GM18511 (cell line): ENCODE results near the gene ZFAND2A.
A peak's percentile ranks its signal among the peaks of the same experiment; 100 is the strongest.

Experiments
- ATAC-seq: cut with Tn5 transposase; IDR thresholded peaks from one replicate; pipeline ENCODE4 v1.9.1; 2021; ENCODE audit warnings: mild to moderate bottlenecking, moderate library complexity; ENCODE audit not compliant: unreplicated experiment

Gene ZFAND2A

DNA sequence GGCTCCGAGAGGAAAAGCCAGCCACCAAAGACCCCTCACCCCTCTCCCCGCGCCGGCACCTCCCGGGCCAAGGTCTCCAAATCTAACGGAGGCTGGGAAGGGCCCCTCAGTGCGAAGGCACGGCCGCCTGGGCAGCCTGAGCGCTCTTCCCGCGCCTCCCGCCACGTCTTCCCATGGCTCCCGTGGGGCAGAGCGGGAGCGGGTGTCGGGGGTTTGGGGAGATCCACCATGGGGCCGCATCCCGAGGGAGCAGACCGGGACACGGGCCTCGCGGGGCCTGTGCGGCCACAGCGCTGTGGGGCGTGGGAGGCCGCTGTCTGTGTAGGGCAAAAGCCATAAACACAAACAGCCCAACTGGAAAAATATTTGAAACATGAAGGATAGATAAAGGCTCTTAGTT, 49.6 kb downstream of the ZFAND2A start:
- no peak for ATAC-seq

DNA sequence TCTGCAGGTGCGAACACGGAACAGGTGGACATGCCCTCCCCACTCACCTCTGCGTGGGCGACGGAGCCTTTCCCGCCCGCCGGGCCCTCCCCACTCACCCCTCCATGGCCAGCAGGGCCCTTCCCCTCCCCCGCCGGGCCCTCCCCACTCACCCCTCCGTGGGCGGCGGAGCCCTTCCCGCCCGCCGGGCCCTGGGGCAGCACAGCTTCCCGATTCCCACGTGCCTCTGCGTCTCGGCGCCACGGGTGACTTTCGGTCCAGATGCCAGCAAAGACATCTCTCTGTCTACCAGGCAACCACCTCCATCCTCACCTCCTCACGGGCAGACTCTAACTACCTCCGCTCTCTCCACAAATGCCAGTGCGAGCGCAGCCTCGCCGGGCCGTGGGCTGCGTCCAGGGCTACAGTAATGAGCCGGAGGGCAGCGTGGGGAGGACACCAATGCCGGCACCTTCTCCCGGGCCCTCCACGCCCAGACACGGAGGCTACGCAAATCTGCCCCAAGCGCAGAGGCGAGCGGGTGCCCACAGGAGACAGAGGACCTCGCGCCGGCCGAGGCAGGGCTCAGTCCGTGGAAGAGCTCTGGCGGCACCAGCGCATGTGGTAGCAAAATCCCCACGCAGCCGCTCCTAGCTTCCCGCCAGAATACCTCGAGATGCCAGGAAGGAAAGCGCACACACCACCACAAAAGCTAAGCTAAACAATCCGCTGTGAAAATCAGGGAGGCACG, 50.2 kb downstream of the ZFAND2A start:
- no peak for ATAC-seq

GRCh38 chr7:1108264-1108920, 51.6 kb downstream of the ZFAND2A start:
- no peak for ATAC-seq

DNA sequence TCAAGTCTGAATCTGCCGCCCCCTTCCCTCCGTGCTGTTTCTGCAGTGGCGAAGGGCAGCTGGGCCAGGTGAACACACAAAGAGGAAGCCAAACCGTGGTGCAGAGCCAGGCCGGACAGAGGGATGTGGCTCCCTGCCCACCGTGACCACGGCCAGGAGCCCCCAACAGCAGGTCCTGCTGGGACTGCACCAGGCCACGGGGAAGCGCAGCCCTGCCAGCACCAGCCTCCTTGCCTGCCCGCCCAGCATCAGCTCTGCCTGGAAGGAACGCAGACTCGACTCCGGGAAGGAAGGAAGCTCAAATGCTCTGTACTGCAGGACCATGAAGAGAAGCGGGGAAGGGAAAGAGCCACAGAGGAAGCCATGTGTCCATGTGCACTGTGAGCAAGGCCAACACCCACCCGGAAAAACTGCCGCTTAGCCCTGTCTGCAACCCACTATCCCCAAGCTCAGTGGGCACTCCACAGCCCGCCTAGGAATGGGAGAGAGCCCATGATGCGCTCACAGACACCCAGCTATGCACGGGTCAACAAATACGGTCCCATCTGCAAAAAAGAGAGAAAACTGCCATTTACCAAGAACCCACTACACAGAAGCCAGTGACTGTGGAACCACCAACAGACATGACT, 53.1 kb downstream of the ZFAND2A start:
- no peak for ATAC-seq

- no peak for ATAC-seq
Measured at GRCh38 chr7:1106063-1106792, 53.8 kb downstream of the ZFAND2A start.

- no peak for ATAC-seq
Measured at GRCh38 chr7:1105189-1105588, 54.8 kb downstream of the ZFAND2A start.

DNA sequence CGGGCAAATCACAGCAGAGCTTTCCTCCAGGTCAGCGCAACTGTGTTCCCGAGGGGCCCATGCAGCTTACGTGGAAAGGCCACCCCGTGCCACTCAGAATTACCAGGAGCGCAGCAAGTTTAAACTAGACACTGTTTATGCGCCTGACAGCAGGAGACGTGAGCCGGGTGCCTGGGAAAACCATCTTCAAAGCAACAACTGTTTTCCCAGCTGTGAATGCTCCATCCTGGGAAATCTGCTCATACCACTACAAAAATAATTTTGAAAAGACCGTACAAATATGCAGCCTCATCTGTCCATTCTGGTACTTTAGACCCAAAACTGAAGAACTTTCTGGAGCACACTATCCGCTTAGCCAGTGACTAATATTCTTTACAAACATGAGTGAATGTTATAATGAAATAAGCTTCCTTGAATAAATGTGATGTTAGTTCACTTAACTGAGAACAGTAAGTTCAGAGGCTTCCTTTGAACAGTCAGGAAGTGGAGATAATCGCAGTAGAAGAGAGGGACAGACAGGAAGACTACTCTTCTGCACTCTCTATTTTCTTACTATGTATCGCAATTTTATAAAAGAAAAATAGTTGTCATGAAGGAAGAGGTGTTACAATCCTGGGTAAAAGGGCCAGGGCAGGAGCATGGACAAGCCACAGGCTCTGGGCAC, 55.3 kb downstream of the ZFAND2A start:
- no peak for ATAC-seq

DNA sequence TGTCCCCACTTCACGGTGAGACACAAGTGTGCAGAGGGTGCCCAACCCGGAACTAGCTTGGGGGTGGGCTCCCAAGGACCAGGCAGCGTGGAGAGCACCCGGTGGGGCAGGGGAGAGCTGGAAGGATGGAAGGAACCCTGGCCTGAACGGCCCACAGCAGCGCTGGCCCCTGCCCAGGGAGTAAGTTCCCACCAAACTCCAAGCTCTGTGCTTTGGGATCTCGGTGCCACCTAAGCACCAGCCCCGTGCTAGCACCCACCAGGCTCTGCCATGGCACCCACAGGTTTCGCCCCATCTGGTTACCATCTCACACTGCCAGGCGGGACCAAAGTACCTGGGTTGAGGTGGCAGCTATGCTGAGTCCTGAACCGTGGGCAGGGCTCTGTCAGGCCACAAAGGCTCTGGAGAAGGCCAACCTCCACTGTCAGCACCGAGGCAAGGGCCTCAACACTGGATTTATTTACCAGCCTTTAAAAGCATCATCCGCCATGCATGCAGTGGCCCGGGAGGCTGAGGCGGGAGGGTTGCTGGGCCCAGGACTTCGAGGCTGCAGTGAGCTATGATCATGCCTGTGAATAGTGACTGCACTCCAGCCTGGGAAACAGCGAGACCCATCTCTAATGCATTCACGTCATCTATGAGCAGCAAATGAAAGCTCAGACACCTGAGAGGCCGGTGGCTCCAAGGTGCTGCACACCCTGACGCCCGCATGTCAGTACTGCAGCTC, 56.0 kb downstream of the ZFAND2A start:
- no peak for ATAC-seq

GRCh38 chr7:1103009-1103788, 56.8 kb downstream of the ZFAND2A start:
- ATAC-seq, result peak; percentile 48
